Right atrium auricular region (tissue), 2 donors: ENCODE measurements around the gene SNX27. TPM values are rescaled to one million over a fixed set of nuclear protein-coding genes. Genes with fewer than 3 reads are reported as not detected.

Experiments
- DNase-seq: peaks from one replicate; pipeline ENCODE4 v3.0.0-alpha.2; 2019; ENCODE audit warnings: low spot score
- H3K27ac ChIP-seq, 2 donors: fragments of 200-600 bp; sonication (generic); 1 replicate in 1 of 2; 2 replicates in 1 of 2; pipeline ENCODE4 v1.5.1; 2016 to 2019
- H3K27me3 ChIP-seq, 2 donors: fragments of 200-600 bp; sonication (generic); one replicate each; pipeline versions ENCODE4 v1.5.1 to v1.6.0; 2017 to 2019
- H3K36me3 ChIP-seq: fragments of 200-600 bp; sonication (generic); one replicate; pipeline ENCODE4 v1.5.1; 2016
- H3K4me1 ChIP-seq, 2 donors: fragments of 200-600 bp; sonication (generic); one replicate each; pipeline versions ENCODE4 v1.5.1 to v1.6.0; 2017 to 2019
- H3K4me3 ChIP-seq, 2 donors: fragments of 200-600 bp; sonication (generic); 1 replicate in 1 of 2; 2 replicates in 1 of 2; pipeline ENCODE4 v1.5.1; 2017 to 2019; ENCODE audit warnings: mild to moderate bottlenecking in 1 of 2, moderate library complexity in 1 of 2
- H3K9me3 ChIP-seq, 2 donors: fragments of 200-600 bp; sonication (generic); one replicate each; pipeline ENCODE4 v1.5.1; 2019
- CTCF ChIP-seq, 2 donors: fragments of 200-600 bp; sonication (generic); IDR thresholded peaks; one replicate each; pipeline ENCODE4 v1.5.1; 2019; ENCODE audit warnings: antibody characterized with exemption in 2 of 2
- total RNA-seq, 2 donors: library from RNA; depleted of rRNA; stranded (reverse); fragments of >200 nt; gene quantifications; one replicate each; pipeline ENCODE4 v1.1.0, GENCODE V29; 2016

The SNX27 gene
- total RNA-seq, 2 donors from 2014 or later = 25.2 to 25.8 TPM

GRCh38 chr1:151570819-151571218 is 41.0 kb upstream of the SNX27 start:
- H3K27me3 ChIP-seq = no peaks in the 10 kb centered on the region
- no peak for DNase-seq
- H3K4me1 ChIP-seq = no peaks in the 10 kb centered on the region
- H3K9me3 ChIP-seq = no peaks in the 10 kb centered on the region
- H3K36me3 ChIP-seq = peaks cover 42% of the 10 kb centered on the region
- no peak overlapping the region for H3K4me3 ChIP-seq
- TF ChIP-seq CTCF (IDR thresholded peaks at IDR 0.05) = no peak
- H3K27ac ChIP-seq = no peak overlapping the region

GRCh38 chr1:151574575-151575529 is 37.0 kb upstream of the SNX27 start:
- no peak for DNase-seq
- TF ChIP-seq CTCF (IDR thresholded peaks at IDR 0.05) = no peak
- Histone ChIP-seq H3K9me3 (no peaks in the 10 kb centered on the region), H3K27me3 (no peaks in the 10 kb centered on the region), H3K27ac (no peak overlapping the region), H3K4me1 (no peaks in the 10 kb centered on the region), H3K4me3 (no peak overlapping the region), H3K36me3 (peaks cover 34% of the 10 kb centered on the region)

- peaks cover 30% of the 10 kb centered on the region for H3K36me3 ChIP-seq
- DNase-seq = no peak
- no peak for TF ChIP-seq CTCF (IDR thresholded peaks at IDR 0.05)
- no peaks in the 10 kb centered on the region for H3K27me3 ChIP-seq
- H3K9me3 ChIP-seq = no peaks in the 10 kb centered on the region
- no peak overlapping the region for H3K4me3 ChIP-seq
- no peak overlapping the region for H3K27ac ChIP-seq
- no peaks in the 10 kb centered on the region for H3K4me1 ChIP-seq
These were observed 34.7 kb upstream of the SNX27 start for GRCh38 chr1:151577173-151577572.

GRCh38 chr1:151578941-151579340 is 32.9 kb upstream of the SNX27 start:
- H3K27ac ChIP-seq = no peak overlapping the region
- no peak for TF ChIP-seq CTCF (IDR thresholded peaks at IDR 0.05)
- H3K9me3 ChIP-seq = no peaks in the 10 kb centered on the region
- H3K4me3 ChIP-seq = no peak overlapping the region
- H3K4me1 ChIP-seq = no peaks in the 10 kb centered on the region
- DNase-seq = no peak
- peaks cover 30% of the 10 kb centered on the region for H3K36me3 ChIP-seq
- no peaks in the 10 kb centered on the region for H3K27me3 ChIP-seq

- no peaks in the 10 kb centered on the region for H3K27me3 ChIP-seq
- no peak for TF ChIP-seq CTCF (IDR thresholded peaks at IDR 0.05)
- no peaks in the 10 kb centered on the region for H3K9me3 ChIP-seq
- no peak overlapping the region for H3K27ac ChIP-seq
- no peak for DNase-seq
- peaks cover 23% of the 10 kb centered on the region for H3K36me3 ChIP-seq
- H3K4me3 ChIP-seq = no peak overlapping the region
- no peaks in the 10 kb centered on the region for H3K4me1 ChIP-seq
These were observed 32.2 kb upstream of the SNX27 start for GRCh38 chr1:151579436-151580225.
